B cell (primary cell): ENCODE results near the gene MEIS2.

Source experiments
- EZH2 ChIP-seq: IDR thresholded peaks from 2 replicates; pipeline ENCODE4 v1.6.1; 2012; ENCODE audit warnings: borderline replicate concordance, low read depth, mild to moderate bottlenecking, moderate library complexity, low read length; ENCODE audit not compliant: insufficient read depth, poor library complexity, severe bottlenecking
- TF ChIP-seq, protein P1 (sequence below): fragments of 200-600 bp; IDR thresholded peaks from one replicate; pipeline ENCODE4 v1.8.0; 2022; ENCODE audit warnings: antibody characterized with exemption, mild to moderate bottlenecking

DNA sequence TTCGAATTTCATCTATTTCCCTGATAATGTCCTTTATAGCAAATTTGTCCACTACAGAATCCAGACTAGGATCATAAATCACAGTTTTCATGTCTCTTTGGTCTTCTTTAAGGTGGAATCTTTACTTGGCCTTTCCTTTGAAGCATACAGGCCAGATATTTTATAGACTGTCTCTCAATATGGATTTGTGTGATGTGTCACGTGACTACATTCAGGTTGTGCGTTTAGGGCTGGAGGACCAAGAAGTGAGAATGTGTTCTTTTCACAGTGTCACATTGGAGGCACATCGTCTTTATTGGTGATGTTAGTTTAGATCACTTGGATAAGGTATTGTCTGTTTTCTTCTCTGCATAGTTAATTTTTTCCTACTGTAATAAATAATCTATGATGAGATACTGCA lies 232.9 kb downstream of the MEIS2 start:
- TF ChIP-seq, protein P1, sequence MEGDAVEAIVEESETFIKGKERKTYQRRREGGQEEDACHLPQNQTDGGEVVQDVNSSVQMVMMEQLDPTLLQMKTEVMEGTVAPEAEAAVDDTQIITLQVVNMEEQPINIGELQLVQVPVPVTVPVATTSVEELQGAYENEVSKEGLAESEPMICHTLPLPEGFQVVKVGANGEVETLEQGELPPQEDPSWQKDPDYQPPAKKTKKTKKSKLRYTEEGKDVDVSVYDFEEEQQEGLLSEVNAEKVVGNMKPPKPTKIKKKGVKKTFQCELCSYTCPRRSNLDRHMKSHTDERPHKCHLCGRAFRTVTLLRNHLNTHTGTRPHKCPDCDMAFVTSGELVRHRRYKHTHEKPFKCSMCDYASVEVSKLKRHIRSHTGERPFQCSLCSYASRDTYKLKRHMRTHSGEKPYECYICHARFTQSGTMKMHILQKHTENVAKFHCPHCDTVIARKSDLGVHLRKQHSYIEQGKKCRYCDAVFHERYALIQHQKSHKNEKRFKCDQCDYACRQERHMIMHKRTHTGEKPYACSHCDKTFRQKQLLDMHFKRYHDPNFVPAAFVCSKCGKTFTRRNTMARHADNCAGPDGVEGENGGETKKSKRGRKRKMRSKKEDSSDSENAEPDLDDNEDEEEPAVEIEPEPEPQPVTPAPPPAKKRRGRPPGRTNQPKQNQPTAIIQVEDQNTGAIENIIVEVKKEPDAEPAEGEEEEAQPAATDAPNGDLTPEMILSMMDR, result no peak
- no peak for TF ChIP-seq EZH2
